Upper lobe of left lung (tissue), 6 donors: ENCODE data around the gene CRKL. TPM values are rescaled to one million over a fixed set of nuclear protein-coding genes. Genes with fewer than 3 reads are reported as not detected.

Experiments
- ATAC-seq, 2 donors: fragments of 200-7000 bp; cut with Tn5 transposase; one replicate each; pipeline ENCODE4 v1.9.1; 2022; ENCODE audit warnings: mild to moderate bottlenecking in 2 of 2, moderate library complexity in 2 of 2; ENCODE audit not compliant: low FRiP score in 2 of 2
- DNase-seq, 2 donors: peaks; one replicate each; pipeline ENCODE4 v3.0.0-alpha.2; 2019 to 2020
- H3K27ac ChIP-seq, 4 donors: fragments of 200-600 bp; sonication (generic); one replicate each; pipeline ENCODE4 v1.5.1; 2016 to 2019
- H3K27me3 ChIP-seq, 4 donors: fragments of 200-600 bp; sonication (generic); one replicate each; pipeline ENCODE4 v1.5.1; 2017 to 2019
- H3K36me3 ChIP-seq, 4 donors: fragments of 200-600 bp; sonication (generic); one replicate each; pipeline ENCODE4 v1.5.1; 2016 to 2019
- H3K4me1 ChIP-seq, 4 donors: fragments of 200-600 bp; sonication (generic); one replicate each; pipeline ENCODE4 v1.5.1; 2018 to 2019
- H3K4me3 ChIP-seq, 4 donors: fragments of 200-600 bp; sonication (generic); one replicate each; pipeline ENCODE4 v1.5.1; 2017 to 2019; ENCODE audit warnings: mild to moderate bottlenecking in 2 of 4, moderate library complexity in 1 of 4
- H3K9me3 ChIP-seq, 4 donors: fragments of 200-600 bp; sonication (generic); one replicate each; pipeline ENCODE4 v1.5.1; 2018 to 2019
- CTCF ChIP-seq, 6 experiments: fragments of 450-650 bp in 4 of 6; fragments of 200-600 bp in 2 of 6; sonication (generic) in 2 of 6; IDR thresholded peaks; one replicate each; pipeline ENCODE4 v1.5.1; 2016 to 2019; ENCODE audit warnings: antibody characterized with exemption in 6 of 6
- EP300 ChIP-seq, 4 donors: sonication (generic); formaldehyde crosslinking; IDR thresholded peaks; one replicate each; pipeline ENCODE4 v1.5.1; 2017; ENCODE audit warnings: antibody characterized with exemption in 4 of 4, control low read depth in 2 of 4
- POLR2A ChIP-seq, 4 donors: fragments of 450-650 bp; IDR thresholded peaks; one replicate each; pipeline ENCODE4 v1.5.1; 2016 to 2017; ENCODE audit warnings: antibody characterized with exemption in 4 of 4, mild to moderate bottlenecking in 2 of 4
- POLR2AphosphoS5 ChIP-seq, 2 donors: sonication (generic); formaldehyde crosslinking; IDR thresholded peaks; one replicate each; pipeline ENCODE4 v1.5.1; 2017; ENCODE audit warnings: antibody characterized with exemption in 2 of 2
- WGBS, 2 donors: methylation state at CpG; one replicate each; pipeline ENCODE4 v1.1.5; 2017 to 2018; 5-methylcytosine and 5-hydroxymethylcytosine counted together
- total RNA-seq, 6 donors: library from RNA; depleted of rRNA in 4 of 6; stranded (reverse); fragments of >200 nt in 4 of 6; gene quantifications; one replicate each; pipeline versions ENCODE4 v1.1.0 to v1.2.1, GENCODE V29; 2016 to 2021
- donor health status: DM: no; HTN: no; CAD: no; lungs with moderate emphysema.
- donor health status: DM: no; HTN: yes; CAD: no; lungs with severe emphysema.

The CRKL gene
- total RNA-seq = 10 to 100 TPM; 35.6 to 65.4 (median 53.4) TPM

GRCh38 chr22:20916916-20917810 lies at the start of gene CRKL:
Gene CRKL (plus strand): TSS chr22:20917407. CDS start chr22:20917935, 528 bp downstream.
- 0 to 5% methylated on average over 3 to 34 of the region's 92 CpGs for WGBS, 2 donors
- Histone ChIP-seq H3K9me3 (no peaks in the 10 kb centered on the region), H3K27me3 (no peaks in the 10 kb centered on the region), H3K36me3 (no peaks in the 10 kb centered on the region), H3K4me1 (peaks cover 27 to 40% (median 34%) of the 10 kb centered on the region in 4 donors), H3K27ac (peak within 1 kb of the TSS; percentile 93 to 97 (median 96)), H3K4me3 (peak within 1 kb of the TSS; percentile 73 to 90 (median 83))
- ATAC-seq (peak; percentile 99 to 100), DNase-seq (peak; percentile 97 to 99)
- TF ChIP-seq CTCF (IDR thresholded peaks at IDR 0.05) = peak; percentile 91 to 98 (median 96)
- TF ChIP-seq POLR2AphosphoS5 (IDR thresholded peaks at IDR 0.05) = peak; percentile 86 to 94
- peak in 3 of 4 donors; percentile 69 to 97 (median 94) for TF ChIP-seq POLR2A (IDR thresholded peaks at IDR 0.05)
- no peak for TF ChIP-seq EP300 (IDR thresholded peaks at IDR 0.05)

- WGBS, 2 donors = 69 to 75% methylated on average over 7 of the region's 7 CpGs
- Histone ChIP-seq H3K9me3 (no peaks in the 10 kb centered on the region), H3K36me3 (peaks cover 4 to 36% (median 17%) of the 10 kb centered on the region in 4 donors), H3K27ac (peak overlapping the region; percentile 81 to 88 (median 86)), H3K4me3 (no peak overlapping the region), H3K27me3 (no peaks in the 10 kb centered on the region), H3K4me1 (peaks cover 28 to 46% (median 31%) of the 10 kb centered on the region in 4 donors)
- ATAC-seq (no peak), DNase-seq (no peak)
- TF ChIP-seq CTCF (IDR thresholded peaks at IDR 0.05) = no peak
- TF ChIP-seq POLR2AphosphoS5 (IDR thresholded peaks at IDR 0.05) = no peak
- no peak for TF ChIP-seq EP300 (IDR thresholded peaks at IDR 0.05)
- TF ChIP-seq POLR2A (IDR thresholded peaks at IDR 0.05) = no peak
These were observed 48.9 kb upstream of the CRKL start for GRCh38 chr22:20868025-20868962.

- Histone ChIP-seq H3K36me3 (peaks cover 4 to 39% (median 21%) of the 10 kb centered on the region in 4 donors), H3K27ac (peak overlapping the region in 1 of 4 donors; percentile 88), H3K27me3 (no peaks in the 10 kb centered on the region), H3K9me3 (no peaks in the 10 kb centered on the region), H3K4me3 (no peak overlapping the region), H3K4me1 (peaks cover 28 to 42% (median 31%) of the 10 kb centered on the region in 4 donors)
- WGBS, 2 donors = 93 to 100% methylated on average over 2 of the region's 2 CpGs
- no peak for ATAC-seq
- TF ChIP-seq POLR2AphosphoS5 (IDR thresholded peaks at IDR 0.05) (no peak), POLR2A (IDR thresholded peaks at IDR 0.05) (no peak), EP300 (IDR thresholded peaks at IDR 0.05) (no peak), CTCF (IDR thresholded peaks at IDR 0.05) (no peak)
- DNase-seq = no peak
These were observed 48.0 kb upstream of the CRKL start for GRCh38 chr22:20869234-20869633.

- H3K36me3 ChIP-seq = peaks cover 4 to 61% (median 31%) of the 10 kb centered on the region in 4 donors
- H3K4me3 ChIP-seq = no peak overlapping the region
- peaks cover 0 to 7% (median 3%) of the 10 kb centered on the region in 4 donors for H3K4me1 ChIP-seq
- no peaks in the 10 kb centered on the region for H3K27me3 ChIP-seq
- ATAC-seq (no peak), DNase-seq (no peak)
- WGBS, 2 donors = 89 to 94% methylated on average over 3 of the region's 3 CpGs
- H3K9me3 ChIP-seq = no peaks in the 10 kb centered on the region
- no peak for TF ChIP-seq EP300 (IDR thresholded peaks at IDR 0.05)
- no peak for TF ChIP-seq POLR2A (IDR thresholded peaks at IDR 0.05)
- no peak for TF ChIP-seq POLR2AphosphoS5 (IDR thresholded peaks at IDR 0.05)
- TF ChIP-seq CTCF (IDR thresholded peaks at IDR 0.05) = no peak
- H3K27ac ChIP-seq = no peak overlapping the region
These were observed 44.0 kb upstream of the CRKL start for GRCh38 chr22:20873214-20873613.
